ENCODE results near the gene ZDHHC11. TPM values are rescaled to one million over a fixed set of nuclear protein-coding genes. Genes with fewer than 3 reads are reported as not detected.

ZDHHC11 gene
- polyA plus RNA-seq, 1 donor (not counting 4 experiments of a cell fraction or from before 2014, with no cell fraction given) = 0.33 TPM

DNA sequence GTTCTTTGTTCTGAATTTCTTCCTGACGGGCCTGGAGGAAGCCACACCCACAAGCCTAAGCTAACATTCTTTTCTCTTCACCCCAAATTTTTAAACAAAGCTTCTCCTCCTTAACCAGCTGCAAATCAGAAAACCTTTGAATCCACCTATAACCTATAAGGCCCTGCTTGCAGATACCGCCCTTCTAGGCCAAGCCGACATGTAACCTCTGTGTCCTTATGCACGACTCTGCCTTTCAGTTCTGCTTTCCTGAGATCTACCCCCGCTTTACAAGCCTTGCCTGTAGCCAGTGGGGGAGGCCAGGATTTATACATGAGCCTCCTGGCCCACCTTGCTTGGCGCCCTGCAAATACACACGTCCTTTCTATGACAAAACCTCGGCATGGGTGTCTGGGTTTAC is 22.5 kb upstream of the ZDHHC11 start:
- H3K27ac ChIP-seq (ENCODE audit: control insufficient read depth, insufficient read depth, low read length) = no peak overlapping the region
- H3K9ac ChIP-seq (ENCODE audit: control insufficient read depth, extremely low read depth, insufficient read depth, low read length) = no peak overlapping the region
- H3K9me3 ChIP-seq (ENCODE audit: control insufficient read depth, low read depth, low read length) = no peaks in the 10 kb centered on the region
- DNase-seq (ENCODE audit: low read depth, low spot score) (no peak), FAIRE-seq (no peak)
- peaks cover 3% of the 10 kb centered on the region for H4K20me1 ChIP-seq (ENCODE audit: control insufficient read depth, extremely low read depth, insufficient read depth, low read length)
- peaks cover 40 to 44% of the 10 kb centered on the region in 2 experiments for H3K36me3 ChIP-seq (ENCODE audit: control insufficient read depth in 2 of 2, extremely low read depth in 1 of 2, insufficient read depth in 2 of 2, low read length in 2 of 2)
- no peak overlapping the region for H2AFZ ChIP-seq (ENCODE audit: control insufficient read depth, low read length)
- no peak overlapping the region for H3K4me3 ChIP-seq (ENCODE audit: control insufficient read depth in 2 of 3, extremely low read depth in 1 of 3, insufficient read depth in 2 of 3, low read depth in 1 of 3, low read length in 3 of 3)
- H3K79me2 ChIP-seq (ENCODE audit: control insufficient read depth, insufficient read depth, low read length) = no peaks in the 10 kb centered on the region
- dilution Hi-C loops (cut with MboI; ENCODE audit: extremely low pct_ligation_motif_present, low sequenced_read_pairs) = no loop called here
- TF ChIP-seq, protein P1, sequence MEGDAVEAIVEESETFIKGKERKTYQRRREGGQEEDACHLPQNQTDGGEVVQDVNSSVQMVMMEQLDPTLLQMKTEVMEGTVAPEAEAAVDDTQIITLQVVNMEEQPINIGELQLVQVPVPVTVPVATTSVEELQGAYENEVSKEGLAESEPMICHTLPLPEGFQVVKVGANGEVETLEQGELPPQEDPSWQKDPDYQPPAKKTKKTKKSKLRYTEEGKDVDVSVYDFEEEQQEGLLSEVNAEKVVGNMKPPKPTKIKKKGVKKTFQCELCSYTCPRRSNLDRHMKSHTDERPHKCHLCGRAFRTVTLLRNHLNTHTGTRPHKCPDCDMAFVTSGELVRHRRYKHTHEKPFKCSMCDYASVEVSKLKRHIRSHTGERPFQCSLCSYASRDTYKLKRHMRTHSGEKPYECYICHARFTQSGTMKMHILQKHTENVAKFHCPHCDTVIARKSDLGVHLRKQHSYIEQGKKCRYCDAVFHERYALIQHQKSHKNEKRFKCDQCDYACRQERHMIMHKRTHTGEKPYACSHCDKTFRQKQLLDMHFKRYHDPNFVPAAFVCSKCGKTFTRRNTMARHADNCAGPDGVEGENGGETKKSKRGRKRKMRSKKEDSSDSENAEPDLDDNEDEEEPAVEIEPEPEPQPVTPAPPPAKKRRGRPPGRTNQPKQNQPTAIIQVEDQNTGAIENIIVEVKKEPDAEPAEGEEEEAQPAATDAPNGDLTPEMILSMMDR (optimal IDR thresholded peaks at IDR 0.05 in 1 of 3, IDR thresholded peaks at IDR 0.05 in 1 of 3, conservative IDR thresholded peaks at IDR 0.05 in 1 of 3; ENCODE audit: extremely low read depth in 1 of 3, insufficient read depth in 2 of 3, low read length in 3 of 3) = no peak
- TF ChIP-seq EZH2 (IDR thresholded peaks at IDR 0.05; ENCODE audit: low read length) = no peak
- no peak overlapping the region for H3K4me2 ChIP-seq (ENCODE audit: control insufficient read depth, extremely low read depth, insufficient read depth, low read depth, low read length)
- no peaks in the 10 kb centered on the region for H3K27me3 ChIP-seq (ENCODE audit: control insufficient read depth, extremely low read depth, insufficient read depth, low read length)
- no peaks in the 10 kb centered on the region for H3K9me1 ChIP-seq (ENCODE audit: control insufficient read depth, extremely low read depth, insufficient read depth, low read length)
- H3K4me1 ChIP-seq (ENCODE audit: control insufficient read depth, extremely low read depth, insufficient read depth, low read length) = no peaks in the 10 kb centered on the region

DNA sequence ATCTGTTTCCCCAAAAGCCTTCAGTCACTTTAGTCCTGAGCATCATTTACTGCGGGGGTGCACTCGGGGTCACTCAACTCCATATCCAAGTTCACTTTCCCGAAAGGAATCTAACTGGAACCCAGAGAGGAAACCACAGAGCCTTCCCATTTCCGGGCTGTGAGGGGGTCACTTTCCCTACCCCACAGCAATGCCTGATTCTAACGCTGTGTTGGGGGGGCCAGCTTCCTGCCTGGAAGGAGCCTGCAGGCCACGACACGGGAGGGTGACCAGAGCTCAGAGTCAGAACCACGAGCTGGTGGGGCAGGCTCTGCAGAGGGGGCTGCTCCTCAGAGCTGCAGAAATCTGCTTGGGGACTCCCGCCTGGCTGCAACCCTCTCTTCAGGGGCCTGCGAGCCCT is 21.5 kb upstream of the ZDHHC11 start:
- DNase-seq (ENCODE audit: low read depth, low spot score) = no peak
- TF ChIP-seq, protein P1 (optimal IDR thresholded peaks at IDR 0.05 in 1 of 3, IDR thresholded peaks at IDR 0.05 in 1 of 3, conservative IDR thresholded peaks at IDR 0.05 in 1 of 3; ENCODE audit: extremely low read depth in 1 of 3, insufficient read depth in 2 of 3, low read length in 3 of 3) = no peak
- no peak for TF ChIP-seq EZH2 (IDR thresholded peaks at IDR 0.05; ENCODE audit: low read length)
- no peaks in the 10 kb centered on the region for H3K9me1 ChIP-seq (ENCODE audit: control insufficient read depth, extremely low read depth, insufficient read depth, low read length)
- peaks cover 3% of the 10 kb centered on the region for H4K20me1 ChIP-seq (ENCODE audit: control insufficient read depth, extremely low read depth, insufficient read depth, low read length)
- H2AFZ ChIP-seq (ENCODE audit: control insufficient read depth, low read length) = no peak overlapping the region
- dilution Hi-C loops (cut with MboI; ENCODE audit: extremely low pct_ligation_motif_present, low sequenced_read_pairs) = no loop called here
- no peak overlapping the region for H3K4me2 ChIP-seq (ENCODE audit: control insufficient read depth, extremely low read depth, insufficient read depth, low read depth, low read length)
- H3K27me3 ChIP-seq (ENCODE audit: control insufficient read depth, extremely low read depth, insufficient read depth, low read length) = no peaks in the 10 kb centered on the region
- H3K9me3 ChIP-seq (ENCODE audit: control insufficient read depth, low read depth, low read length) = no peaks in the 10 kb centered on the region
- no peak overlapping the region for H3K9ac ChIP-seq (ENCODE audit: control insufficient read depth, extremely low read depth, insufficient read depth, low read length)
- H3K27ac ChIP-seq (ENCODE audit: control insufficient read depth, insufficient read depth, low read length) = no peak overlapping the region
- H3K36me3 ChIP-seq (ENCODE audit: control insufficient read depth in 2 of 2, extremely low read depth in 1 of 2, insufficient read depth in 2 of 2, low read length in 2 of 2) = peaks cover 36 to 44% of the 10 kb centered on the region in 2 experiments
- no peak for FAIRE-seq
- H3K4me1 ChIP-seq (ENCODE audit: control insufficient read depth, extremely low read depth, insufficient read depth, low read length) = no peaks in the 10 kb centered on the region
- no peaks in the 10 kb centered on the region for H3K79me2 ChIP-seq (ENCODE audit: control insufficient read depth, insufficient read depth, low read length)
- no peak overlapping the region for H3K4me3 ChIP-seq (ENCODE audit: control insufficient read depth in 2 of 3, extremely low read depth in 1 of 3, insufficient read depth in 2 of 3, low read depth in 1 of 3, low read length in 3 of 3)

All from keratinocyte (primary cell).